GM12878 (cell line): Measurements from ENCODE around the gene SLC43A3. TPM values are rescaled to one million over a fixed set of nuclear protein-coding genes. Genes with fewer than 3 reads are reported as not detected.

Source experiments
- ATAC-seq: fragments of 200-7000 bp; cut with Tn5 transposase; 3 replicates; pipeline ENCODE4 v1.9.1; 2020; ENCODE audit warnings: mild to moderate bottlenecking, moderate library complexity
- BruUV-seq: library from RNA; stranded (reverse); fragments of 400-500 nt; replicated peaks from 2 replicates; lab custom pipeline; 2021; lab: Mats Ljungman, UMichigan
- CTCF ChIA-PET: fragments of 300-600 bp; sonication (Branson Sonifier 250); formaldehyde crosslinking; extraction: SDS; loops from one replicate; lab custom pipeline; 2021; ENCODE audit warnings: inconsistent platforms; lab: Yijun Ruan, JAX
- POLR2A ChIA-PET: fragments of 350-600 bp; formaldehyde crosslinking; extraction: SDS; loops from one replicate; lab custom pipeline; 2021; ENCODE audit warnings: inconsistent platforms; lab: Charles Lee
- RAD21 ChIA-PET: fragments of 300-600 bp; sonication (Branson Sonifier 250); formaldehyde crosslinking; loops from one replicate; lab custom pipeline; 2023; ENCODE audit warnings: antibody characterized with exemption; ENCODE audit not compliant: unreplicated experiment; lab: Charles Lee
- SMC1A ChIA-PET: fragments of 300-600 bp; sonication (Branson Sonifier 250); formaldehyde crosslinking; loops from one replicate; lab custom pipeline; 2023; ENCODE audit not compliant: unreplicated experiment, uncharacterized antibody; lab: Charles Lee
- DNase-seq: peaks from one replicate; pipeline ENCODE4 v3.0.0-alpha.2; 2011; ENCODE audit warnings: low read depth, low spot score
- FAIRE-seq: peaks from 3 replicates; lab custom pipeline; 2011; peaks lifted over from hg19 to GRCh38; lab: Jason Lieb, UNC
- H2AFZ ChIP-seq: 2 replicates; pipeline ENCODE4 v1.6.0; 2011; ENCODE audit warnings: low read depth, low read length, control low read depth; ENCODE audit not compliant: control insufficient read depth
- H3K27ac ChIP-seq: 2 replicates; pipeline ENCODE4 v1.5.1; 2011; ENCODE audit warnings: control low read depth; ENCODE audit not compliant: control insufficient read depth, insufficient read depth
- H3K27me3 ChIP-seq, 2 experiments: replicated peaks in 1 of 2; 2 replicates each; pipeline versions ENCODE4 v1.6.0 to v1.6.1; 2011; ENCODE audit warnings: low read length in 1 of 2; ENCODE audit not compliant: control insufficient read depth in 2 of 2, insufficient read depth in 2 of 2
- H3K36me3 ChIP-seq, 2 experiments: 2 replicates each; pipeline ENCODE4 v1.5.1; 2011; ENCODE audit warnings: low read length in 1 of 2; ENCODE audit not compliant: control insufficient read depth in 2 of 2, insufficient read depth in 2 of 2
- H3K4me1 ChIP-seq: 2 replicates; pipeline ENCODE4 v1.6.1; 2011; ENCODE audit warnings: mild to moderate bottlenecking, low read length, moderate library complexity, mixed read lengths; ENCODE audit not compliant: control insufficient read depth, insufficient read depth
- H3K4me2 ChIP-seq: 2 replicates; pipeline ENCODE4 v1.6.0; 2011; ENCODE audit warnings: control low read depth; ENCODE audit not compliant: control insufficient read depth, insufficient read depth
- H3K4me3 ChIP-seq: fragments of 200-600 bp; sonication (generic); 2 replicates; pipeline ENCODE4 v1.5.1; 2016
- H3K79me2 ChIP-seq: 2 replicates; pipeline ENCODE4 v1.6.0; 2011; ENCODE audit warnings: low read length; ENCODE audit not compliant: control insufficient read depth, insufficient read depth
- H3K9ac ChIP-seq: 2 replicates; pipeline ENCODE4 v1.8.0; 2011; ENCODE audit warnings: low read length, control low read depth, mixed read lengths; ENCODE audit not compliant: control insufficient read depth, insufficient read depth
- H3K9me3 ChIP-seq: replicated peaks from 3 replicates; pipeline ENCODE4 v1.5.1; 2011; ENCODE audit warnings: mild to moderate bottlenecking, low read length; ENCODE audit not compliant: control insufficient read depth, insufficient read depth
- H4K20me1 ChIP-seq: 2 replicates; pipeline ENCODE4 v1.6.0; 2011; ENCODE audit not compliant: control insufficient read depth, insufficient read depth
- CBX5 ChIP-seq: sonication (generic); IDR thresholded peaks from 2 replicates; pipeline ENCODE4 v1.6.1; 2016; ENCODE audit warnings: low read depth, moderate library complexity, mild to moderate bottlenecking, inconsistent platforms
- CREB1 ChIP-seq: IDR thresholded peaks from 2 replicates; pipeline ENCODE4 v1.6.1; 2012; ENCODE audit warnings: low read depth, mild to moderate bottlenecking, inconsistent platforms
- EGR1 ChIP-seq, 2 experiments: IDR thresholded peaks; 1 replicate in 1 of 2; 2 replicates in 1 of 2; pipeline ENCODE4 v1.6.1; 2011 to 2012; ENCODE audit warnings: low read depth in 2 of 2, low read length in 2 of 2, borderline replicate concordance in 1 of 2, mild to moderate bottlenecking in 1 of 2, moderate library complexity in 1 of 2
- HDGF ChIP-seq: fragments of 450-650 bp; IDR thresholded peaks from 2 replicates; pipeline ENCODE4 v1.6.1; 2016; ENCODE audit warnings: antibody characterized with exemption
- IKZF2 ChIP-seq, 2 experiments: fragments of 450-650 bp; IDR thresholded peaks; 2 replicates each; pipeline ENCODE4 v1.6.1; 2017; ENCODE audit warnings: mild to moderate bottlenecking in 2 of 2, moderate library complexity in 2 of 2
- KLF5 ChIP-seq: fragments of 450-650 bp; IDR thresholded peaks from 2 replicates; pipeline ENCODE4 v1.6.1; 2014; ENCODE audit warnings: mild to moderate bottlenecking; ENCODE audit not compliant: partially characterized antibody
- NFIC ChIP-seq: IDR thresholded peaks from 2 replicates; pipeline ENCODE4 v1.6.1; 2012; ENCODE audit warnings: low read depth, mild to moderate bottlenecking, inconsistent platforms, low read length, moderate library complexity
- PAX5 ChIP-seq: IDR thresholded peaks from 2 replicates; pipeline ENCODE4 v1.6.1; 2011; ENCODE audit warnings: low read depth, low read length, borderline replicate concordance
- PBX3 ChIP-seq: IDR thresholded peaks from 2 replicates; pipeline ENCODE4 v1.6.1; 2011; ENCODE audit warnings: mild to moderate bottlenecking, low read depth, low read length, moderate library complexity; ENCODE audit not compliant: insufficient replicate concordance
- RB1 ChIP-seq: fragments of 450-650 bp; formaldehyde crosslinking; IDR thresholded peaks from 2 replicates; pipeline ENCODE4 v1.6.1; 2017; ENCODE audit warnings: mild to moderate bottlenecking, borderline replicate concordance
- RFX5 ChIP-seq: IDR thresholded peaks from 2 replicates; pipeline ENCODE4 v1.6.1; 2011; ENCODE audit warnings: low read depth, low read length, improper control_type of control experiment
- RUNX3 ChIP-seq: IDR thresholded peaks from 2 replicates; pipeline ENCODE4 v1.6.1; 2012; ENCODE audit warnings: low read length, inconsistent platforms
- STAT1 ChIP-seq: fragments of 450-650 bp; conservative IDR thresholded peaks from 2 replicates; pipeline ENCODE4 v1.6.1; 2014; ENCODE audit warnings: antibody characterized with exemption, mild to moderate bottlenecking
- TARDBP ChIP-seq: IDR thresholded peaks from 2 replicates; pipeline ENCODE4 v1.6.1; 2016; ENCODE audit warnings: borderline replicate concordance
- ZNF24 ChIP-seq: fragments of 450-650 bp; IDR thresholded peaks from 2 replicates; pipeline ENCODE4 v1.6.1; 2017; ENCODE audit warnings: antibody characterized with exemption, mild to moderate bottlenecking
- WGBS: methylation state at CpG from one replicate; pipeline ENCODE4 v1.1.6; 2016; ENCODE audit warnings: low lambda C conversion rate; ENCODE audit not compliant: insufficient replicate concordance, insufficient coverage; ENCODE audit errors: missing lambda C conversion rate; 5-methylcytosine and 5-hydroxymethylcytosine counted together
- in situ Hi-C: fragments of 300-500 bp; cut with MboI; formaldehyde crosslinking; loops from 9 replicates; pipeline ENCODE4 v1.14.3; 2018; ENCODE audit warnings: mixed read lengths
- intact Hi-C: fragments of 100-400 bp; cut with micrococcal nuclease; formaldehyde crosslinking; loops from one replicate; pipeline ENCODE4 v1.14.2; 2022; ENCODE audit not compliant: unreplicated experiment
- polyA plus RNA-seq, 11 experiments: library from polyadenylated mRNA; depleted of rRNA in 4 of 11; unstranded in 6 of 11; stranded (reverse) in 5 of 11; fragments of >200 nt; fragmentation: Nextera tagmentation in 4 of 11; fragmentation: Illumina TruSeq in 1 of 11; extraction: Ambion mirVana in 4 of 11; extraction: Trizol in 1 of 11; gene quantifications; 1 replicate in 1 of 11; 2 replicates in 10 of 11; pipeline versions ENCODE4 v1.2.1 to v1.2.3, GENCODE V29; 2011 to 2016; ENCODE audit warnings: inconsistent platforms in 2 of 11, missing spikeins in 2 of 11, low read depth in 1 of 11
- total RNA-seq, 4 experiments: library from RNA; depleted of rRNA in 3 of 4; stranded (reverse); fragments of >200 nt in 3 of 4; fragmentation: Illumina TruSeq in 1 of 4; extraction: Trizol in 1 of 4; gene quantifications; 2 replicates each; pipeline versions ENCODE4 v1.2.1 to v1.2.3, GENCODE V29; 2013 to 2021
- TF ChIP-seq, protein P1 (sequence below): fragments of 450-650 bp; IDR thresholded peaks from 2 replicates; pipeline ENCODE4 v1.6.1; 2017; ENCODE audit warnings: low read depth, mild to moderate bottlenecking, moderate library complexity
- TF ChIP-seq, protein P2 (sequence below): IDR thresholded peaks from 2 replicates; pipeline ENCODE4 v1.6.1; 2012; ENCODE audit warnings: mild to moderate bottlenecking, low read depth, low read length

The SLC43A3 gene
- total and polyA plus RNA-seq, 10 of the 15 experiments (the other 5 are each of a cell fraction or from before 2014, with no cell fraction given) = 37.5 to 237 (median 132) TPM

DNA sequence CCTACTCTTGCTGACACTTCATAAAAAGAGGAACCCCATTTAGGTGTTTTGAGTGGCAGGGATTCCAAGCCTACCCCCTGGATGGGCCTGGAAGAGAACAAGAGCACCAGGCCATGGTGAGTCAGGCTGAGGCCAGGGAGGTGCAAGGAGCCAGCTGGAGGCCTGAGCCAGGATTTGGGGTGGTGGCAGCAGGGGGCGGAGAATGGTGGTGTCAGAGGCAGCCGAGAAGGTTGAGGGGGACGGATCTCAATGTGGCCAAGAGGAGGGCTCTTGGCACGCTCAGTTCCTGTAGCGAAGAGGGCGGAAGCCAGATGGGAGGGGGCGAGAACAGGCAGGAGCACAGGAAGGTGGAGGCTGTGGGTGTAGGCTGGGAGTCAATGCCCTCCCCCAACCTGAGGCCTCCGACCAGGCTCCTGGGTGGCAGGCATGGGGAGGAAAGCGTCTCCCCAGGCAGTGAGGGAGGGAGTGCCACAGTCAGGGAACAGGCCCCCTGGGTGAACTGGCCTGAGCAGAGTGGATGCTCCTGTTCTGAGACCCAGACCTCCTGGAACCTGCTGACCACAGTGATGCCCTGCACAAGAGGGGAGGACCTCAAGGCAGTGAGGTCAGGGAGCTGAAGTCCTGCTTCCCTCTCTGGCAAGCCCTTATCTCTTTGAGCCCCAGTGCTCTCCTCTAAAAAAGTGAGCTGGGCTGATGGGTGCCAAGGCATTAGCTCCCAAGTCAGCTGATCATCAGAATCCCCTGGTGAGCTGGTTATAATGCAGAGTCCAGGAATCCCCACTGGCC lies 47.3 kb upstream of the SLC43A3 start:
- no peak overlapping the region for H3K9ac ChIP-seq
- H3K27me3 ChIP-seq = no peaks in the 10 kb centered on the region
- peak overlapping the region; percentile 66 for H3K4me2 ChIP-seq
- SMC1A ChIA-PET = interaction anchor here (0.8 to 2.2 kb wide), 7 partner anchors 10 to 48 kb away, joined by 3 to 19 read pairs (median 4); no protein-coding TSS in a partner anchor
- no peaks in the 10 kb centered on the region for H3K9me3 ChIP-seq
- H3K4me1 ChIP-seq = peaks cover 24% of the 10 kb centered on the region
- DNase-seq = peak; percentile 53
- H2AFZ ChIP-seq = peak overlapping the region; percentile 16
- POLR2A ChIA-PET = interaction anchor here (0.6 to 0.8 kb wide), 2 partner anchors 42 to 49 kb away, joined by 3 to 7 read pairs; no protein-coding TSS in a partner anchor
- H3K79me2 ChIP-seq = no peaks in the 10 kb centered on the region
- no peak for FAIRE-seq
- no TSS peak for BruUV-seq
- ATAC-seq = peak; percentile 54
- RAD21 ChIA-PET = interaction anchor here (0.8 to 3.5 kb wide), 6 partner anchors 14 to 129 kb away, joined by 3 to 18 read pairs (median 9); partner anchors contain the start of gene RTN4RL2
- 61% methylated on average over 9 of the region's 9 CpGs for WGBS
- CTCF ChIA-PET = interaction anchor here (0.8 to 7.2 kb wide), 13 partner anchors 10 to 170 kb away, joined by 3 to 101 read pairs (median 5); partner anchors contain the start of genes RTN4RL2 and UBE2L6
- no peaks in the 10 kb centered on the region for H3K36me3 ChIP-seq
- H3K27ac ChIP-seq = 0 out of 2 replicates have a peak overlapping the region, but pooled peaks have one; percentile 35
- intact Hi-C loops = no loop called here
- H4K20me1 ChIP-seq = no peaks in the 10 kb centered on the region
- in situ Hi-C loops = no loop called here
- H3K4me3 ChIP-seq = no peak overlapping the region
- TF ChIP-seq KLF5 (no peak), ZNF24 (no peak), RB1 (no peak), RFX5 (no peak), PBX3 (peak; percentile 28), CREB1 (no peak), RUNX3 (no peak), IKZF2 (IDR thresholded peaks at IDR 0.05) (no peak), STAT1 (no peak), EGR1 (IDR thresholded peaks at IDR 0.05; ENCODE audit: borderline replicate concordance in 1 of 2, low read depth in 2 of 2, low read length in 2 of 2) (no peak; a peak in 1 of 3 replicates), HDGF (peak; percentile 36; the same call in 1 of the 2 replicates), TARDBP (no peak), PAX5 (no peak), NFIC (no peak), CBX5 (no peak)
- TF ChIP-seq, protein P1, sequence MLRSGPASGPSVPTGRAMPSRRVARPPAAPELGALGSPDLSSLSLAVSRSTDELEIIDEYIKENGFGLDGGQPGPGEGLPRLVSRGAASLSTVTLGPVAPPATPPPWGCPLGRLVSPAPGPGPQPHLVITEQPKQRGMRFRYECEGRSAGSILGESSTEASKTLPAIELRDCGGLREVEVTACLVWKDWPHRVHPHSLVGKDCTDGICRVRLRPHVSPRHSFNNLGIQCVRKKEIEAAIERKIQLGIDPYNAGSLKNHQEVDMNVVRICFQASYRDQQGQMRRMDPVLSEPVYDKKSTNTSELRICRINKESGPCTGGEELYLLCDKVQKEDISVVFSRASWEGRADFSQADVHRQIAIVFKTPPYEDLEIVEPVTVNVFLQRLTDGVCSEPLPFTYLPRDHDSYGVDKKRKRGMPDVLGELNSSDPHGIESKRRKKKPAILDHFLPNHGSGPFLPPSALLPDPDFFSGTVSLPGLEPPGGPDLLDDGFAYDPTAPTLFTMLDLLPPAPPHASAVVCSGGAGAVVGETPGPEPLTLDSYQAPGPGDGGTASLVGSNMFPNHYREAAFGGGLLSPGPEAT = no peak
- TF ChIP-seq, protein P2, sequence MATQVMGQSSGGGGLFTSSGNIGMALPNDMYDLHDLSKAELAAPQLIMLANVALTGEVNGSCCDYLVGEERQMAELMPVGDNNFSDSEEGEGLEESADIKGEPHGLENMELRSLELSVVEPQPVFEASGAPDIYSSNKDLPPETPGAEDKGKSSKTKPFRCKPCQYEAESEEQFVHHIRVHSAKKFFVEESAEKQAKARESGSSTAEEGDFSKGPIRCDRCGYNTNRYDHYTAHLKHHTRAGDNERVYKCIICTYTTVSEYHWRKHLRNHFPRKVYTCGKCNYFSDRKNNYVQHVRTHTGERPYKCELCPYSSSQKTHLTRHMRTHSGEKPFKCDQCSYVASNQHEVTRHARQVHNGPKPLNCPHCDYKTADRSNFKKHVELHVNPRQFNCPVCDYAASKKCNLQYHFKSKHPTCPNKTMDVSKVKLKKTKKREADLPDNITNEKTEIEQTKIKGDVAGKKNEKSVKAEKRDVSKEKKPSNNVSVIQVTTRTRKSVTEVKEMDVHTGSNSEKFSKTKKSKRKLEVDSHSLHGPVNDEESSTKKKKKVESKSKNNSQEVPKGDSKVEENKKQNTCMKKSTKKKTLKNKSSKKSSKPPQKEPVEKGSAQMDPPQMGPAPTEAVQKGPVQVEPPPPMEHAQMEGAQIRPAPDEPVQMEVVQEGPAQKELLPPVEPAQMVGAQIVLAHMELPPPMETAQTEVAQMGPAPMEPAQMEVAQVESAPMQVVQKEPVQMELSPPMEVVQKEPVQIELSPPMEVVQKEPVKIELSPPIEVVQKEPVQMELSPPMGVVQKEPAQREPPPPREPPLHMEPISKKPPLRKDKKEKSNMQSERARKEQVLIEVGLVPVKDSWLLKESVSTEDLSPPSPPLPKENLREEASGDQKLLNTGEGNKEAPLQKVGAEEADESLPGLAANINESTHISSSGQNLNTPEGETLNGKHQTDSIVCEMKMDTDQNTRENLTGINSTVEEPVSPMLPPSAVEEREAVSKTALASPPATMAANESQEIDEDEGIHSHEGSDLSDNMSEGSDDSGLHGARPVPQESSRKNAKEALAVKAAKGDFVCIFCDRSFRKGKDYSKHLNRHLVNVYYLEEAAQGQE = no peak
